SJSA1 (cell line): ENCODE data around the gene CHMP4A. TPM values are rescaled to one million over a fixed set of nuclear protein-coding genes. Genes with fewer than 3 reads are reported as not detected.
"Not testable (repeated sequence)": the region's sequence is repeated elsewhere in the genome, so short reads cannot be mapped to it uniquely, and the experiment has no call there.

Experiments
- DNase-seq, 2 experiments: peaks; one replicate each; pipeline ENCODE4 v3.0.0-alpha.2; 2015 to 2020; ENCODE audit warnings: low spot score in 2 of 2, low read depth in 1 of 2
- H3K27ac ChIP-seq: fragments of 250-450 bp; sonication (Bioruptor Pico); 2 replicates; pipeline ENCODE4 v1.5.1; 2020; ENCODE audit warnings: mild to moderate bottlenecking, moderate library complexity
- H3K27me3 ChIP-seq: fragments of 250-450 bp; sonication (Bioruptor Pico); replicated peaks from 2 replicates; pipeline ENCODE4 v1.5.1; 2020; ENCODE audit warnings: mild to moderate bottlenecking, moderate library complexity
- H3K36me3 ChIP-seq: fragments of 250-450 bp; sonication (Bioruptor Pico); 2 replicates; pipeline ENCODE4 v1.5.1; 2020; ENCODE audit warnings: mild to moderate bottlenecking
- H3K4me1 ChIP-seq: fragments of 250-450 bp; sonication (Bioruptor Pico); replicated peaks from 2 replicates; pipeline ENCODE4 v1.6.1; 2021; ENCODE audit warnings: mild to moderate bottlenecking
- H3K4me3 ChIP-seq: fragments of 250-450 bp; sonication (Bioruptor Pico); 2 replicates; pipeline ENCODE4 v1.5.1; 2020; ENCODE audit warnings: mild to moderate bottlenecking
- H3K9me3 ChIP-seq: fragments of 250-450 bp; sonication (Bioruptor Pico); replicated peaks from 2 replicates; pipeline ENCODE4 v1.5.1; 2020; ENCODE audit warnings: mild to moderate bottlenecking
- total RNA-seq: library from RNA; depleted of rRNA; stranded (reverse); fragments of >200 nt; shearing (Covaris generic); gene quantifications from 2 replicates; pipeline ENCODE4 v1.2.3, GENCODE V29; 2014

Gene CHMP4A
- total RNA-seq, 1 experiment from 2014 or later = 29.9 TPM

DNA sequence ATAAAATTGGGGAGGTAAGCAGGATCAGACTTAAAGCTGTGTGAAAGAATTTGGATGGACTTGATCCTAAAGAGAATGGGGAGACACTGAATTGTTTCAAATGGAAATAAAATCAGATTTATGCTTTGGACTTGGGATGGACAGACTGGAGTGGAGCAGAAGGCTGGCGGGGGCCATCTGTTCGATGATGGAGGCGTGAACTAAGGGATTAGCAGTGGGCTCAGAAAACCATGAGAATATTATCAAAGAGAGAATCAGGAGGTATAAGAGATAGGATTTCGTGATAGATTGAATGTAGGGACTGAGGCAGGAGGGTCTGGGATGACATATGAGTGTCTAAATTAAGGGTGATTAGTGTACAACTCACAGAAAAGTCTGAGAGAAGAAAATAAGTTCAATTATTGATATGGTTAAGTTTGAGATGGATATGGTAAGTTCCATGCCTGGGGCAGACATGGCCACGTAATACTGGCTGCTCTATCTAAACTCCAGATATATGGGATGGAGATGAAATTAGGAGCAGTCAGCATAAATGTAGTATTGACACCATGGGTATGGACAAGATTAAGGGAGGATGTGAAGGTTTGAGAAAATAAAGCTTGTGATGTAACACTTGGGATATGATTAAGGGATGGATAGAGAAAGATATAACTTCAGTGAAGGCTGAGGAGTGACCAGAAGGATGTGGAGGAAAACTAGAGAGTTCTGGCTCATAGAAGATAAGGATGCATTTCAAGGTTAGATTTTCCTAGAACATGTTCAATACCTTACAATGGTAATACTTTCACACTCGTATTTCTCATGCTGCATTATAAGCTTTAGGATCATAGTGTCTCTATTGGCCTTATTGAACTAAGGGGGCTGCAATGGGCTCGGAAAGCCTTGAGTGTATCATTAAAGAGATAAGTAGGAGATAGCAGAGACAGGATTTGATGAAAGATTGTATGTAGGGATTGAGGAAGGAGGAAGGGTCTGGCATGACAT lies 8.8 kb downstream of the CHMP4A start:
- no peak for DNase-seq
- Histone ChIP-seq H3K36me3 (peaks cover 30% of the 10 kb centered on the region), H3K4me3 (no peak overlapping the region), H3K4me1 (no peaks in the 10 kb centered on the region), H3K9me3 (no peaks in the 10 kb centered on the region), H3K27me3 (no peaks in the 10 kb centered on the region), H3K27ac (no peak overlapping the region)

DNA sequence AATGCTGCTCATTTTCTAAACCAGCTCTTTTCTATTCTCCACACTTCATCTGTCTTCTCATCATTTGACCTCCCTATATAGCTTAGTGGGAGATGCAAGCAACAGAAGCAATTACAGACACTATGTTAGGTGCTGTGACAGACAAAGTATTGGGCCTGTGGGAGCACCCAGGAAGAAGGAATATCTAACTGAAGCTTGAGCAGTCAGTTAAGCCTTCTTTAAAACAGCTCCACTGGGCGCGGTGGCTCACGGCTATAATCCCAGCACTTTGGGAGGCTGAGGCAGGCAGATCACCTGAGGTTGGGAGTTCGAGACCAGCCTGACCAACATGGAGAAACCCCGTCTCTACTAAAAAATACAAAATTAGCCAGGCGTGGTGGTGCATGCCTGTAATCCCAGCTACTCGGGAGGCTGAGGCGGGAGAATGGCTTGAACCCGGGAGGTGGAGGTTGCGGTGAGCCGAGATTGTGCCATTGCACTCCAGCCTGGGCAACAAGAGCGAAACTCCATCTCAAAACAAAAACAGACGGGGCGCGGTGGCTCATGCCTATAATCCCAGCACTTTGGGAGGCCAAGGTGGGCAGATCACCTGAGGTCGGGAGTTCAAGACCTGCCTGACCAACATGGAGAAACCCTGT lies 9.9 kb downstream of the CHMP4A start:
- not testable (repeated sequence) for H3K4me3 ChIP-seq, H3K27me3 ChIP-seq, DNase-seq, H3K4me1 ChIP-seq, H3K27ac ChIP-seq, H3K9me3 ChIP-seq
- peaks cover 27% of the 10 kb centered on the region for H3K36me3 ChIP-seq

DNA sequence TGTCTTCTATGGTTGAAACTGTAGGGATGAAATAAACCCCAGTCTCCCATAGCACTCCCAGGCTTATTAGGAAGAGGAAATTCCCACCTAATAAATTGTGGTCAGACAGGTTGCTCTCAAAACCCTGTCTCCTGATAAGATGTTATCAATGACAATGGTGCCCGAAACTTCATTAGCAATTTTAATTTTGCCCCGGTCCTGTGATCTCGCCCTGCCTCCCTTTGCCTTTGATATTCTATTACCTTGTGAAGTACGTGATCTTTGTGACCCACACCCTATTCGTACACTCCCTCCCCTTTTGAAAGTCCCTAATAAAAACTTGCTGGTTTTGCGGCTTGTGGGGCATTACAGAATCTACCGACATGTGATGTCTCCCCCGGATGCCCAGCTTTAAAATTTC lies 10.8 kb downstream of the CHMP4A start:
- H3K4me3 ChIP-seq, H3K9me3 ChIP-seq, H3K27me3 ChIP-seq, DNase-seq, H3K27ac ChIP-seq, H3K4me1 ChIP-seq: not testable (repeated sequence)
- peaks cover 18% of the 10 kb centered on the region for H3K36me3 ChIP-seq

DNA sequence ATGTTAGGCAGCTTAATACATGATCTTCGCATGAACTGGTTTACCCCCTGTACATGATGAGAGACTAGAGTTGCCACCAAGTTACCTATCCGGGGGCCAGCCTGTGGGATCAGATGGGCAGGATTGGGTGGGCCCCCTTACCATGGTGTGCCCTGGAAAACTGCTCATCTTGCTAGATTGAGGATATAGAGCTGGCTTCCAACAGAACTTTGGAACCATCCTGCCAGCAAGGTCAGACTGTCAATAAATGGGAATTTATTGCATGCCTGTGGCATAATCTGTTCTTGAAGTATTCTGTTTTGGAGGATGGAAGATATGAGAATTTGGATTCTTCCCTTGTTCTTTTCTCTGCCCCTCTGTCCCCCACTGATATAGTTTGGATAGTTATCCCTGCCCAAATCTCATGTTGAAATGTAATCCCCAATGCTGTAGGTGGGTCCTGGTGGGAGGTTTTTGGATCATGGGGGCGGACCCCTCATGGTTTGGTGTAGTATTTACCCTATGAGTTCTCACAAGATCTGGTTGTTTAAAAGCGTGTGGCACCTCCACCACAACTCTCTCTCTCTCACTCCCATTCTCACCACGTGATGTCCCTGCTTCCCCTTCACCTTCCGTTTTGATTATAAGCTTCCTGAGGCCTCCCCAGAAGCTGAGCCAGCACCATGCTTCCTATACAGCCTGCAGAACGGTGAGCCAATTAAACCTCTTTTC lies 14.3 kb downstream of the CHMP4A start:
- H3K27ac ChIP-seq = no peak overlapping the region
- DNase-seq = no peak
- peaks cover 20% of the 10 kb centered on the region for H3K4me1 ChIP-seq
- H3K36me3 ChIP-seq = peaks cover 19% of the 10 kb centered on the region
- no peaks in the 10 kb centered on the region; the same call in 1 of the 2 replicates for H3K9me3 ChIP-seq
- H3K27me3 ChIP-seq = no peaks in the 10 kb centered on the region
- no peak overlapping the region for H3K4me3 ChIP-seq

DNA sequence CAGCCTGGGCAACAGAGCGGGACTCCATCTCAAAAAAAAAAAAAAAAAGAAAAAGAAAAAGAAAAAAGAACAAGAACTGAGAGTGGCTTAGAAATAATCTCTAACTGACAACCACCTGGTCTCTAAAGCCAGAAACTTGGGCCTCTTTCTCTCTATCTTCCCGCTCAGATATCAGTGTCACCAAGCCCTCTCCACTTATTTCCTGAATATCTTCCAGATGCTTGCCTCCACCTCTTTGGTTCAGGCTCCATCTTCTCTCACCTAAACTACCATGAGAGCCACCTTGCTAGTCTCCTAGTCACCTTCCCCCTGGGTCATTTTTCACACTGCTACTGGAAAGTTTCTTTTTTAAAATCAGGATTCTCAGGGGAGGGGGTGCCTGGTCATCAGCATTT lies 16.2 kb downstream of the CHMP4A start:
- Histone ChIP-seq H3K36me3 (peaks cover 31% of the 10 kb centered on the region), H3K27ac (no peak overlapping the region), H3K9me3 (no peaks in the 10 kb centered on the region; the same call in 1 of the 2 replicates), H3K4me3 (no peak overlapping the region), H3K27me3 (no peaks in the 10 kb centered on the region), H3K4me1 (peaks cover 20% of the 10 kb centered on the region)
- DNase-seq = no peak

DNA sequence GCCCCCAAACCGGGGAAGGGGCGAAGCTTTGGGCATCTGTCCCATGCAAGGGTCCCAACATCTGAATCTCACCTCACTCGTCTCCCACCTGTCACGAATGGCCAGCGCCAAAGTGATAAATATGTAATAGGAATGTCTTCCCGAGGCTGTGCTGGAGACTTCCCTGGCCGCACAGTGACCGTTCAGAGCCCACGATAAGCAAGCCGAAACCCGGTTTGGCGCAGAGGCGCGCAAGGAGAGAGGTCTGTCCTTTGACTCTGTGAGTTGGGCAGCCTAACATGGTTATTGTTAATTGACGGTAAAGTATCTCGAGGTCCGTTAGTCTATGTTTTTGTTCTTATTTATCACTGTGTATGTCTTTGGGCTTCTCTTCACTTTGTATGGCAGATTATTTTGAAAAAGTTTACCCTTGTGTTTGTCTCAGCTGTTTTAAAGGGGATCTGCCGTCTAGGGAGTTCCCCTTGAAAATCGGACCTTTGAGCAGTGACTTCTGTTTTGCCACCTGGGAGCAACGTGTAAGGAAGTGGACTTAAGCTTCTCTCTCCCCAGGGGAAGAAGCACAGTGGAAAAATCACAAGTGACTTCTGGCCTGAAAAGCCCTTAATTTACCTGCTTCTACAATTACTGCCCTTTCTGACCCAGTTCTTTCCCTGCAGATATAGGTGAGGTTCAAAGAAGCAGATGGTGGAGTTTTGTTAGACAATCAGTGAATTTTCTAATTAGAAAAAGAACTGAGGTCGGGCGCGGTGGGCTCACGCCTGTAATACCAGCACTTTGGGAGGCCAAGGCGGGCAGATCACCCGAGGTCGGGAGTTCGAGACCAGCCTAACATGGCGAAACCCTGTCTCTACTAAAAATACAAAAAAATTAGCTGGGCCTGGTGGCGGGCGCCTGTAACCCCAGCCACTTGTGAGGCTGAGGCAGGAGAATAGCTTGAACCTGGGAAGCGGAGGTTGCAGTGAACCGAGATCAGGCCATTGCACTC lies 16.9 kb downstream of the CHMP4A start:
- Histone ChIP-seq H3K27ac (peak overlapping the region; percentile 97), H3K4me1 (peaks cover 20% of the 10 kb centered on the region), H3K9me3 (no peaks in the 10 kb centered on the region; the same call in 1 of the 2 replicates), H3K27me3 (no peaks in the 10 kb centered on the region), H3K36me3 (peaks cover 34% of the 10 kb centered on the region), H3K4me3 (peak overlapping the region; percentile 69)
- peak in 1 of 2 experiments; percentile 34 for DNase-seq

DNA sequence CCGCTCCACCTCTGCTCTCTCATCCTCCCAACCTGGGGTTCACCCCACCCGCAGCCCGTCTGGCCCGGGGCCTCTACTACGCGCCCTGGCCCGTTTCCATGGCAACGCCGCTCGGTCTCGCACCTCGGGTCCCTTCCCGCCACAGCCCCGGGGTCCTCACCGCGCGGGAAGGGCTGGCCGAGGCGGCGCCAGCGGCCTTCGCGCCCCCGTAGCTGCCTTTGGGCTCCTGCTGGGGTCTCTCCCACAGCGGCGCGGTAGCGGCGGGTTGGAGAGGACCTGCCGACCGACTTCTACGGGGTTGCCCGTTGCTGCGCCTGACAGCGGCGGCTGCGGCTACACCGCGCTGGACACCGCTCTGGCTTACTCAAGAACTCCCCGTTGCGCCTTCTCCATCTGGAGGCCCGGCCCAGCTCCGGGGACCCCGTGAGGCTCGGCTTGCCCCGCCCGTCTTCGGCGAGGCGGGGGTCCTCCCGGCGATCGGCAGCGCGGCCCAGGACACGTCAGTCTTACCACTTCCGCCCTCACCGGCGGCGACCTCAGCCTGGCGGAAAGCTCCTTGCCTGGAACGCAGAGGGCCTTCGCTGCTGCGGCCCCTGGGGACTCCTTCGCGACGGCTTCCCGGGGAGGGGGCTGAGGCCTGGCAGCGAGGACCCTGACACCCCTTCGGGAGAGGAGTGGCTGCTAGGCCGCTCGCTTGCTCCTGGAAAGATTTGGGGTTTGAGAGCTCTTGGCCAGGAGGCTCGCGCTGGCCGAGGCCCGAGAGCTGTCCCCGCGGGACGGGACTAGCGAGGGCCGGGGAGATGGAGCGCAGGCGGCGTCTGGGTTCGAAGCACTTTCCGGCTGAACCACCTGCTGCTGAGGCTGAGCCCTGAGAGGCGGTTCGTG lies 17.9 kb downstream of the CHMP4A start, which contains the start of gene TM9SF1:
TM9SF1 (minus strand) TSS at position 256 of the 885 bp plus-strand sequence. CDS start 422 bp downstream, outside the sequence.
- peak; percentile 84 to 93 for DNase-seq
- Histone ChIP-seq H3K27ac (peak within 1 kb of the TSS; percentile 97), H3K9me3 (no peaks in the 10 kb centered on the region; the same call in 1 of the 2 replicates), H3K4me3 (peak within 1 kb of the TSS; percentile 69), H3K36me3 (peaks cover 34% of the 10 kb centered on the region), H3K27me3 (no peaks in the 10 kb centered on the region), H3K4me1 (peaks cover 20% of the 10 kb centered on the region)

DNA sequence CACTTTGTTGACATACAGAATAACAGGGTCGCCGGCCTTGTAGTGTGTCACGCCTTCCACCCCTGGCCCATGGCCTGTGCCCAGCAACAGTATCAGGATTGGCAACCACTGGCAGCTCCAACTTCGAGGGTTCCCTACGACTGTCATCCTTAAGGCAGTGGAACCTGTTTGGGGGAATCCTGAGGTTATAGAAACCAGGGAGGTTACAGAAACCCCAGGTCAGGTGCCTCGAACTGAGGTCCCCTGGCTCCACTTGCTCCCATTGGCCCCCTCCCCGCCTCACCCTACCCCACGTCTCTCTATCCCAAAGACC lies 18.5 kb downstream of the CHMP4A start:
- H3K9me3 ChIP-seq = no peaks in the 10 kb centered on the region; the same call in 1 of the 2 replicates
- no peak for DNase-seq
- H3K36me3 ChIP-seq = peaks cover 34% of the 10 kb centered on the region
- H3K27ac ChIP-seq = peak overlapping the region; percentile 97
- peak overlapping the region; percentile 69 for H3K4me3 ChIP-seq
- H3K27me3 ChIP-seq = no peaks in the 10 kb centered on the region
- peaks cover 20% of the 10 kb centered on the region for H3K4me1 ChIP-seq

DNA sequence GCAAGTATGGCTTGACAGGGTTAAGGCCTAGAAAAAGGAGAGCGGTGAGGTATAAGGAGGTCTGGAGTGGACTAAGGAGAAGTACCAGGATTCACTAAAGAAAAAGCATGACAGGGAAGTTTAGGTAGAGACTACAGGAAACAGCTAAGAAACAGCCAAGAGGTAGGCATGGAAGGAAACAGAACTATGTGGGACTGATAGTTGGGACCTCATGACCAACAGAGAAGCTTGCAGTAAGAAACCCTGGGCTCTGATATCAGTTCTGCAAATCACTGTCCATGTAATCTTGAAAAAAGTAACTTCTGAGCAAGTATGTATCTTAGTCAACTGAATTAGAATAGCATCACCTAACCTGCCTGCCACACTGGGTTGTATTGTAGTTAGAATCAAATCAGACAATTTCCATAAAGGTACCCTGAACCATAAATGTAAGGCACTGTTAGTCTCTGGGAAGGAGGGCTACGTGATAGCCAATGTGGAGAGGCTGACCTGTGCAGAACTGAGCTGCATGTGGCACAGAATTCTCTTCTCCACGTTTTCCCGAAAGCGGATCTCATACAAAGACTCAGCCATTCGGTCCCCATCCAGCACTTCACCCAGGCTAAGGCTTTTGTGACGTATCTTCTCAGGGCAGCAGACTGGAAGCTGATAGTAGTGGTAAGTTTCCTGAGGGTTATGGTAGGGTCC lies 19.0 kb downstream of the CHMP4A start:
- Histone ChIP-seq H3K9me3 (no peaks in the 10 kb centered on the region; the same call in 1 of the 2 replicates), H3K27ac (peak overlapping the region; percentile 97; the same call in 1 of the 2 replicates), H3K36me3 (peaks cover 34% of the 10 kb centered on the region), H3K4me3 (peak overlapping the region; percentile 69), H3K27me3 (no peaks in the 10 kb centered on the region), H3K4me1 (peaks cover 20% of the 10 kb centered on the region)
- DNase-seq = no peak

DNA sequence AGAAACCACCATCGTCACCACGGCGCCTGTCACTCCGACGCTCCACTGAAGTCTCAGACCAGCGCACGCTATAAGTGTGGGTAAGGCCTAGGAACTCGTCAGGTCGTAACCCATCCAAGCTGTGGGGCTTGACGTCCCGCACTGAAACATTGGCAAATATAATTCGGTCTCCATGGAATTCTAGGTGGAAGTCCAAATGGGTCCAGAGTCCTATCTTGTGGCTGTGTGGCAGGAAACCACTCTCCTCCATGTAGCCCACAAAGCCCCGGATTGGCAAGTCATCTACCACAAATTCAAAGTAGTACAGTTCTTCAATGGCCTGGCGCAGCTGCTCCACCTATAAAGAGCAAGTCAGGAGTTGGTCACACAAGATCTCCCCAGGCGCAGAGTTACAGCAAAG lies 20.4 kb downstream of the CHMP4A start:
- H3K4me3 ChIP-seq = no peak overlapping the region
- no peaks in the 10 kb centered on the region for H3K27me3 ChIP-seq
- H3K36me3 ChIP-seq = peaks cover 34% of the 10 kb centered on the region

DNA sequence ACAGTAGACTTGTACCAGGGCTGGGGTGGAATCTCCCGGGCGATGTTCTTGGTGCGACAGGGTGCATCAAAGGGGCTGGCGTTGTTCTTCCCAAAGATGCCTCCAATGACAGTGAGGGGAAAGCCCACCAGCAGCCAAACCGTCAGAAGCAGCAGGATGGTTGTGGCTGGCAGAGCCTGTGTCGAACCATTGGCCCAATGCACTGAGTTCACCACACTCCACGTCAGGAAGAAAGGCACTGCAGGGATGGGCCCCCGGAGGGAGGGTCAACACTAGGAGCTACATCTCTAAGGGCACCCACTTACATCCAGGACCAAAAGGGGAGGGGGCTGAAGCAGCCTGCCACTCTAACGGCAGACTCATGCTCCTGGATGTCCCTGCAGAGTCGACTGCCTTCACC lies 22.9 kb downstream of the CHMP4A start:
- Histone ChIP-seq H3K27ac (no peak overlapping the region), H3K36me3 (peaks cover 53% of the 10 kb centered on the region), H3K27me3 (no peaks in the 10 kb centered on the region), H3K4me1 (peaks cover 19% of the 10 kb centered on the region), H3K9me3 (no peaks in the 10 kb centered on the region; the same call in 1 of the 2 replicates), H3K4me3 (no peak overlapping the region)
- no peak for DNase-seq

More for the DNA sequence above, 20.4 kb downstream of the CHMP4A start:
- H3K27ac ChIP-seq = no peak overlapping the region
- peaks cover 21% of the 10 kb centered on the region for H3K4me1 ChIP-seq
- H3K9me3 ChIP-seq = no peaks in the 10 kb centered on the region; the same call in 1 of the 2 replicates
- DNase-seq = no peak
